GM03348 (cell line): Measurements from ENCODE around the gene SFTPA1.
"Not testable (repeated sequence)": the region's sequence is repeated elsewhere in the genome, so short reads cannot be mapped to it uniquely, and the experiment has no call there.

Experiments
- DNase-seq: peaks from one replicate; pipeline ENCODE4 v3.0.0; 2012; ENCODE audit warnings: low spot score

Gene SFTPA1

GRCh38 chr10:79610601-79611191 lies at the start of gene SFTPA1:
SFTPA1 (plus strand) TSS chr10:79610939; CDS start chr10:79611826, 887 bp downstream.
- DNase-seq = no peak

- DNase-seq = no peak
Measured at GRCh38 chr10:79561257-79561656, 49.5 kb upstream of the SFTPA1 start.

- peak; percentile 83 for DNase-seq
Measured at GRCh38 chr10:79562135-79562756, 48.5 kb upstream of the SFTPA1 start.

GRCh38 chr10:79563426-79563825 lies 47.3 kb upstream of the SFTPA1 start:
- DNase-seq = no peak

GRCh38 chr10:79570624-79571023 lies 40.1 kb upstream of the SFTPA1 start:
- not testable (repeated sequence) for DNase-seq

- no peak for DNase-seq
Measured at GRCh38 chr10:79579361-79579760, 31.4 kb upstream of the SFTPA1 start.

GRCh38 chr10:79581044-79581443 lies 29.7 kb upstream of the SFTPA1 start:
- DNase-seq = no peak

- no peak for DNase-seq
Measured at GRCh38 chr10:79582096-79582495, 28.6 kb upstream of the SFTPA1 start.

GRCh38 chr10:79582954-79583353 lies 27.8 kb upstream of the SFTPA1 start:
- DNase-seq = not testable (repeated sequence)

GRCh38 chr10:79583488-79584024 lies 27.2 kb upstream of the SFTPA1 start:
- no peak for DNase-seq

GRCh38 chr10:79585870-79586527 lies 24.7 kb upstream of the SFTPA1 start:
- no peak for DNase-seq

- DNase-seq = no peak
Measured at GRCh38 chr10:79586933-79587332, 23.8 kb upstream of the SFTPA1 start.

- DNase-seq = no peak
Measured at GRCh38 chr10:79588800-79589199, 21.9 kb upstream of the SFTPA1 start.

- DNase-seq = no peak
Measured at GRCh38 chr10:79593377-79593776, 17.4 kb upstream of the SFTPA1 start.

- DNase-seq = not testable (repeated sequence)
Measured at GRCh38 chr10:79594565-79594964, 16.2 kb upstream of the SFTPA1 start.

GRCh38 chr10:79595510-79595909 lies 15.2 kb upstream of the SFTPA1 start:
- DNase-seq = no peak

GRCh38 chr10:79599644-79600043 lies 11.1 kb upstream of the SFTPA1 start:
- DNase-seq = not testable (repeated sequence)

GRCh38 chr10:79601939-79602338 lies 8.8 kb upstream of the SFTPA1 start:
- DNase-seq = no peak

- no peak for DNase-seq
Measured at GRCh38 chr10:79602953-79603352, 7.8 kb upstream of the SFTPA1 start.

GRCh38 chr10:79604294-79604693 lies 6.4 kb upstream of the SFTPA1 start:
- no peak for DNase-seq

- no peak for DNase-seq
Measured at GRCh38 chr10:79605308-79605707, 5.4 kb upstream of the SFTPA1 start.

- peak; percentile 18 for DNase-seq
Measured at GRCh38 chr10:79608505-79609375, 2.0 kb upstream of the SFTPA1 start.
